ENCODE results near the gene PHLDA1.
"Not testable (repeated sequence)": the region's sequence is repeated elsewhere in the genome, so short reads cannot be mapped to it uniquely, and the experiment has no call there.

The PHLDA1 gene

DNA sequence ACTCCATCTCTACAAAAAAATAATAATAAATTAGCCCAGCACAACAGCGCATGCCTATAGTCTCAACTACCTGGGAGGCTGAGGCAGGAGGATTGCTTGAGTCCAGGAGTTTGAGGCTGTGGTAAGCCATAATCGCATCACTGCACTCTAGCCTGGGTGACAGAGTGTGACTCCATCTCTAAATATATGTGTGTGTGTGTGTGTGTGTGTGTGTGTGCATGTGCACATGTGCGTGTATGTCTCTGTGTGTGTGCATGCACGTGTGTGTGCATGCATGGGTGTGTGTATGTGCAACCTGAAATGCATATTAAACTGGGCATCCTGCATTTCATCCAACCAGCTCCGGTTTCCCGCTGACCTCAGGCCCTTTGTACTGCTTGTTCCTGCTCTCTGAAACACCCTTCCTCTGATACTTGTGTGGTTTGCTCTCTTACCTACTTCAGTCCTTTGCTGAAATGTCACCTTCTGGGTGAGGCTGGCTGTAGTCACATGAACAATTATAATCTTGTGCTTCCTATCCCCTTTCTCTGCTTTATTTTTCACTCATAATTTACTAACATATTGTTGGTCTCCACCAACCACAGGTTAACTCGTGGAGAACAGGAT lies 46.9 kb downstream of the PHLDA1 start:
- no peak for DNase-seq (ENCODE audit: low spot score)

DNA sequence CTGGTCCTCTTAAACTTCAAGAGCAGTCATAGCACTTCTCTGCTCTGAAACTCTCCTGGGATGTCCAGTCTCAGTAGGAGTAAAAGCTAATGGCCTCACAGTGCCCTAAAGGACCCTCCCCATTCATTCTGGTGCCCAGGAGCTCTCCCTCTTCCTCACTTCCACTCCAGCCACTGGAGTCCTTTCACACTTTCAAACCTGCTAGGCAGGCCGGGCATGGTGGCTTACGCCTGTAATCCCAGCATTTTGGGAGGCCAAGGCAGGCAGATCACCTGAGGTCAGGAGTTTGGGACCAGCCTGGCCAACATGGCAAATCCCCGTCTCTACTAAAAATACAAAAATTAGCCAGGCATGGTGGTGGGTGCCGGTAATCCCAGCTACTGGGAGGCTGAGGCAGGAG lies 47.7 kb downstream of the PHLDA1 start:
- not testable (repeated sequence) for DNase-seq (ENCODE audit: low spot score)

DNA sequence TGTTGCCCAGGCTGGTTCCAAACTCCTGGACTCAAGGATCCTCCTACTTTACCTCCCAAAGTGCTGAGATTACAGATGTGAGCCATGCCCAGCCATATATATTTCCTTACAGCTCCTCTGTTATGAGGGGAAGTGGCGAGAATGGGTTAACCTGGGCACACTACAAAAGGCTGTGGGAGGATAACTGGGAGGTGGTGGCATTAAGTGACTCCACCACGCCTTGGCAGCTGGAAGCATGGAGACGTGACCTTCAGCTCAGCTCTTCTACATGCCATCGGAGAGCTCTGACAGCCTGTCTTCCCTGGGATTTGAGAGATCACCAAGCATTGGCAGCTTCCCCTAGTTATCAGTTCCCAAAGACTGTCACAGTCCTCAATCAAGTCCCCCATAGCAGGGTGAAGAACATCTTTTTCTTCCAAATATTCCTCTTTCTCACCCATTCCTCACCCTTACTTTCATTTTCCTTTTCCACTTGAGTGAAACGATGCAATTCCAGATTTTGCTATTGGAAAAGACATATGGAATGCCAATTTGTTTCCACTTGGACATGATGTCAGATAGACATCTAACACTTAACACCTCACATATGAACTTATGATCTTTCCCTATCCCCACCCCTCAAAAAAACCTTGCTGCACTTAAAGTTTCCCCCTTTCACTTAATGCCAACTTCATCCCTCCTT lies 48.5 kb downstream of the PHLDA1 start:
- DNase-seq (ENCODE audit: low spot score), result no peak

DNA sequence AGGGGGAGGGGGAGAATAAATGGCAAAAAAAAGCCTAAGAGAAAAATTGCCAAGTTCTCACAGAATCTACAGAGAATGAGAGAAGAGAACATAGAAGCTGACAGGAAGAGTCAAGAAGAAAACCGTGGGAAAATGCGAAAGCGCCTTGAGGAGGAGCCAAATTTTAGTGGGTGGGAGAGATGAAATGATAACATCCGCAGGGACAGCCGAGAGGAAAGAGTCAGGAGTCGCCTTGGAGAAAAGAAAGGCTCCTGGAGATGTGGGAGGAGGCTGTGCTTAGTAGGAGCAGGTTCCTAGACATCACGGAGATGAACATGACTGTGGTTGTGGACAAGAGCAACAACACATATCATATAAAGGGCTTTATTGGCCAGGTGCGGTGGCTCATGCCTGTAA lies 49.4 kb downstream of the PHLDA1 start:
- DNase-seq (ENCODE audit: low spot score), result no peak

DNA sequence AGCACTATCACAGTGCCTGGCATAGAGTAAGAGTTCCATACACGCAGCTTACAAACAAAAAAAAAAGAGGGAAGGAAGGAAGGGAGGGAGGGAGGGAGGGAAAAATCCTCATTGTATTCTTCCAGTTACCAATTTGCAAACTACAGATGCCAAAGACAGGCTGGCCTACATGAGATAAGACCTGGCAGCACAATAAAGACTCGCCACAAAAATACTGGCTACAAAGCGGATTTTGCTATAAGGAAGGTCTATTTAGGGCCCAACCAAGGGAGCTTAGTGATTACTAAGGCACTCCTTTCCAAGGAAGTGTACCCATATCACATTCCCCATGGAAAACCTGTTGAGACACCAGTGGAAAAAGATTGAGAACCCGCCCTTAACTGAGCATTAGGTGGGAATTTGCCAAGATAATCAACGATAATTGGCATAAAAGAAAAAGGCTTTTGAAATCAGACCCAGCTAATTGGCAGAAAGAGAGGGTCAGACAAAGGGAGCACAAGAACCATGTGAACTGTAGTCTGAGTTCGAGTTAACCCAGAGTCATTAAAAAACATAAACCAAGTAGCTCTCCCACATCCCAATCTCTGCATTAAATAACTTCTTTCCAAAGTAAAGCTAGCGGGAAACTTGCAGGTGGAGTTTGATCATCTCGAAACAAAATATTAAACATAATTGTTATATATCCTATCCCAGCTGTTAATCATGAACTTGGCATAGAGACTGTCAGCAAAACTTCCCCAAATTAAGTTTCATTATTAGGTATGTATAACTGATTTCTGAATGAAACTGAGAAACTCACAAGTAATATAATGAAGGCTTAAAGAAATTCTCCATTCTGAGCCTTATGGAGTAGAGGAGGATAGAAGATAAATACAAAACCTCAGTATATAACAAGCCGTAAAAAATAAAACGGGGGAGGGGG lies 50.1 kb downstream of the PHLDA1 start:
- DNase-seq (ENCODE audit: low spot score), result peak; percentile 37

DNA sequence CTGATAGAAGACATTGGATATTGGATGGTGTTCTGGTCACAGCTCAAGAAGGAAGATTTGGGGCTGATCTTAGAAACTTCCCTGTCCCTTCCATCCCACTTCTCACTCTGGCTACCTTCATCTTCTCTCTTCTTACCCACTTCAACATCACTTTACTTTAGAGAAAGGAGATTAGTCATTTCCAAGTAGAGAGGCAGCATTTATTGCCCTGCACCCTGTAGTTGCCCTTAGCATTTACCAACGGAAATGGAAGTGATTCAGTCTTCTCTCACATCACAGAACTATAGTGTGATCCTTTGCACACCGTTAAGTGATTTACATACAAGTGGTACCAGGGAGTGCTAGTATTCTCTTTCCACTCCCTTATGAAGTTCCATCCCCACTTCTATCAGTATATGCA lies 52.4 kb downstream of the PHLDA1 start:
- DNase-seq (ENCODE audit: low spot score), result no peak

DNA sequence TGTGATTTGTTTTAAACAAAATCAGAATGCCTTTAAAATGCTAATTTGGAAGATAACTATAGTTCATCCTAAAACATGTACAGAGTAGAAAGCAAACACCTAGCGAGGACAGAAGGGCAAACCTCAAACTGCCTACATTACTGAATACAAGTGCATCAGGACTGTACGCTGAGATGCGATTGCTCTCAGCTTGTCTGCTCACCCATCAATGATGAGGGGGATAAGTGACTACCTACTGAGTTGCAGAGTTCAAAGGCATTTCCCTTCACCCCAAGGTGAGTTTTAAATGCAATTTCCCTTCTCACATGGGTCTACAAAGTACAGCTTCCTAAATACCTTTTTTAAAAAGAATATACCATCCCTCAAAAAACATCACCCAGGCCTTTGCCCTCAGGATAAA lies 52.9 kb downstream of the PHLDA1 start:
- DNase-seq (ENCODE audit: low spot score), result no peak

DNA sequence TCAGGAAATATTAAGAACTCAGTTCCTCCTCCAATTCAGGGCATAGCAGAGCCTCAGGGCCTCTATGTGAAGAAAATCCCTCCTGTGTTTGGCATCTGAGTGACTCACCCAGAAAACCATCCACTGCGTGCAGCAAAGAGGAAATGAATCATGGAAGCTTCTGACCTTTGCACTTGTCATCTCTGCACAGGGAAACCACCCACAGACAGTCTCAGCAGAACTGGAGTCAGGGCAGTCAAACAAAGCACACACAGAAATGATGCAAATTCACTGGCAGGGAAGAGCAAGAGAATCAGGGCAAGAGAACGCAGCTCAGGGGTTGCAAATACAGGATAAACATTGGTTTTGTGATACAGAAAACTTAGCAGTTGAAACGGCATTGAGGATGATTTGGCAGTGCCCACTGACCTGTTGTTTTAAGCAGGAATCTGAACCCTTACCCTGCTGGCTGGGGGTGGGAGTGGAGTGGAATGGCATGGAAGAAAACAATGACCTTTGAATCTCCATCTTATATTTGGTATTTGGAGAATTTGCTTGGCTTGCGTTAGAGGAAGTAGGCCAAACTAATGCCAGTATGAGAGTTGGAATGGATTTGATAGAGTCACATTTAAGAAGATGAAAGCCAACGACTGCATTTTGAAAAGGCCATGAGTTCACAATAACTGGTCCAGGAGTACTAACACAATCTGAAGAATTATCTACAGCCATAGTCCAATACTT lies 53.5 kb downstream of the PHLDA1 start:
- DNase-seq (ENCODE audit: low spot score), result peak; percentile 16

DNA sequence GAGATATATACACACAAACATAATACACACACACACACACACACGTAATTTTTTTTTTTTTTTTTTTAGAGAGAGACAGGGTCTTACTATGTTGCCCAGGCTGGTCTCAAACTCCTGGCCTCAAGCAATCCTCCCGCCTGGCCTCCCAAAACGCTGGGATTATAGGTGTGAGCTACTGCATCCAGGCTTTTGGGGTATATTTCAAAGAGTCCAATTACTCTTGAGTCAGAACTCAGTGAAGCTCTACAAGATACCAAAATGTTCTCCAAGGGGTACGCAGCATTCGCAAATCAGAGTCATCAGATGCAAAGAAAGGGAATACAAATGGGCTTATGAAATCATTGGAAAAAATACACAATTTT lies 54.0 kb downstream of the PHLDA1 start:
- no peak for DNase-seq (ENCODE audit: low spot score)

DNA sequence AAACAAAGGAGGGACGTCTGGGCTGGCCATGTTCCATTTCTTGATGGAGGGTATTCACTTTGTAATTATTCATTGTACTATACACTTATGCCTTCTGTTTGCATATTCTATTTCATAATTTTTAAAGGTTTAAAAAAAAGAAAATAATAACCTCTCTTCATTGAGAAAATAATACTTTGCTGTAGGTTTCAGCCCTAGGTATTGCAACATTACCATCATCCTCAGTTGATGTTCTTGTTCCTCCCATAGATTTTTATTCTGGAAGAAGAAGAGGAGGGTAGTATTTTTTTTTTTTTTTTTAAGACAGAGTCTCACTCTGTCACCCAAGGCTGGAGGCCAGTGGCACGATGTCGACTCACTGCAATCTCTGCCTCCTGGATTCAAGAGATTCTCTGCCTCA lies 54.7 kb downstream of the PHLDA1 start:
- DNase-seq (ENCODE audit: low spot score), result no peak

DNA sequence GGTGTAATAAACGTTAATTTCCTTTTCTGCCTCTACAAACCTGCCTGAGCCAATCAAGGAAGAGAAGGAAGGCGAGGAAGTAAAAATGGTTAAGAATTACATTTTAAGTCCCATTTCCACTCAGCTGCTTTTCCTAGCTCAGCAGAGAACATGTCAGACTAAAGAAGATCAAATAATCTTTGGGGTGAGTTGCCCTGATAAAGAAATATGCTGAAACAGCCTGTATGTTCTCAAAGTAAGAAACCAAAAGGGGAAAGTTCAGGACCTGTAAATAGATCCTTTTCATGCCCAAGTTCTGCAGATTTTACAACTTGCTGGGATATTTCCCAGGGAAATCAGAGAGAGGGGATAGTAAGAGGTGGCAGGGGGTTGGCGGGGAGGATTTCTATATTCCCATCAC lies 55.5 kb downstream of the PHLDA1 start:
- no peak for DNase-seq (ENCODE audit: low spot score)

DNA sequence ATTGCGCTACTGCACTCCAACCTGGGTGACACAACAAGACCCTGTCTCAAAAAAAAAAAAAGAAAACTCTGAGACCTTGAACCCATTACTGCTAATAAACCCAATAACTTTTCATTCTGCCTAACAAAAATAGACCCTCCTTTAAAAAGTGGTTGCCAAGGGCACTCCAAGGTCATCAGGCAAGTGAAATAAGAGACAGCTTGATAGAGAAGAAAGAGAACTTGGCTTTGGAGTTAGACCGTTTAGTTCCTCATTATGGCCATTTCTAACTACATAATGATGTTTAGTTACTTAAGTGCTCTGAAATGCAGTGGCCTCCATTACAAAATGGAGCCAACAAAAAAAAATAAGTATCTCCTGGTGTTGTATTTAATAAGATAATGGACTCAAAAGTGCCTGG lies 55.9 kb downstream of the PHLDA1 start:
- no peak for DNase-seq (ENCODE audit: low spot score)

All from NAMALWA (cell line).